ENCODE results near the gene DOCK9. TPM values are rescaled to one million over a fixed set of nuclear protein-coding genes. Genes with fewer than 3 reads are reported as not detected.

The DOCK9 gene
- total and polyA plus RNA-seq, 9 donors, result 77.2 to 108 (median 84.6) TPM

DNA sequence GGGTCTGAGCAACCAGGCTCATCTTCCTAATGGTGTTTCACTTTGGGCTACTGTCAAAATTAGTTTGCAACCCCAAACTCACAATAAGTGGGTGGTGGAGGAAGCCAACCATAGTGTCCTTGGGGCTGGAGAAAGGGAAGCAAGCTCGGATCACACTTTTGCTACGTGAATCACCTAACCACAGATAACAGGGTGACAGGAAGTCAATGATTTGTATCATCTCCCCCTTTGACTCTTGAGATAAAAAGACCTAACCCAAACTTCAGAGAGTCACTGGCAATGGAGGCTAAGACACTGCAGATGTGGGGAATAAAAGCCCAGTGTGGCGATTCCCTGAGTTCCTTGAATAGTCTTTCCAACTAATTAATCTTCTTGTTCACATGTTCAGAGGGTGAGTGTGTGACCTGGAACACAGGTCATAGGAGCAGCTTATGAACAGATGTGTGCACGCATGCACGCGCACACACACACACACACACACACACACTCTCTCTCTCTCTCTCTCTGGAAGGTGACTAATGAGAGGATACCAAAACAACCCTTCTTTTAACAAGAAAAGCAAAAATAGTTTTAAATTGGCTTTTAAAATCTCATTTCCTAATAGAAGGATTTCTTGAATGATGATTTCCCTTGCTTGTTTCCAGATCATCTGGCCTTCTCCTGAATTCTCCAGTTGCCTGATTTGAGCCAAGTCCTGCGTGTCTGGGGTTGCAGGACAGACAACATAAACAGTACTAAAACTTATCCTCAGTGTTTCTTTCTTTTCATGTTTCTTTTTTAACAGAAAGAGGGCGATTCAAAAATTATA lies 21.2 kb upstream of the DOCK9 start:
- H3K4me1 ChIP-seq (ENCODE audit: control insufficient read depth, insufficient read depth, low read length), result peaks cover 60% of the 10 kb centered on the region
- H3K27me3 ChIP-seq (ENCODE audit: control insufficient read depth, insufficient read depth, low read length), result no peaks in the 10 kb centered on the region
- H3K36me3 ChIP-seq (ENCODE audit: control insufficient read depth, insufficient read depth, low read length), result no peaks in the 10 kb centered on the region
- DNase-seq, result peak; percentile 90
- no CpG with 5 or more reads among the region's 8 CpGs for WGBS (ENCODE audit: insufficient coverage)
- no peaks in the 10 kb centered on the region for H3K9me3 ChIP-seq (replicated peaks; ENCODE audit: control insufficient read depth, low read depth, low read length)
- no peak overlapping the region for H3K4me3 ChIP-seq (ENCODE audit: low read length)
- H3K27ac ChIP-seq (ENCODE audit: low read length), result peak overlapping the region; percentile 63

- H3K4me3 ChIP-seq (ENCODE audit: low read length), result no peak overlapping the region
- peak overlapping the region; percentile 4 for H3K27ac ChIP-seq (ENCODE audit: low read length)
- no peaks in the 10 kb centered on the region for H3K36me3 ChIP-seq (ENCODE audit: control insufficient read depth, insufficient read depth, low read length)
- H3K27me3 ChIP-seq (ENCODE audit: control insufficient read depth, insufficient read depth, low read length), result no peaks in the 10 kb centered on the region
- 87% methylated on average over 3 of the region's 9 CpGs for WGBS (ENCODE audit: insufficient coverage)
- H3K9me3 ChIP-seq (replicated peaks; ENCODE audit: control insufficient read depth, low read depth, low read length), result no peaks in the 10 kb centered on the region
- peaks cover 50% of the 10 kb centered on the region for H3K4me1 ChIP-seq (ENCODE audit: control insufficient read depth, insufficient read depth, low read length)
- DNase-seq, result no peak
These were observed 20.1 kb upstream of the DOCK9 start for GRCh38 chr13:98997738-98998641.

DNA sequence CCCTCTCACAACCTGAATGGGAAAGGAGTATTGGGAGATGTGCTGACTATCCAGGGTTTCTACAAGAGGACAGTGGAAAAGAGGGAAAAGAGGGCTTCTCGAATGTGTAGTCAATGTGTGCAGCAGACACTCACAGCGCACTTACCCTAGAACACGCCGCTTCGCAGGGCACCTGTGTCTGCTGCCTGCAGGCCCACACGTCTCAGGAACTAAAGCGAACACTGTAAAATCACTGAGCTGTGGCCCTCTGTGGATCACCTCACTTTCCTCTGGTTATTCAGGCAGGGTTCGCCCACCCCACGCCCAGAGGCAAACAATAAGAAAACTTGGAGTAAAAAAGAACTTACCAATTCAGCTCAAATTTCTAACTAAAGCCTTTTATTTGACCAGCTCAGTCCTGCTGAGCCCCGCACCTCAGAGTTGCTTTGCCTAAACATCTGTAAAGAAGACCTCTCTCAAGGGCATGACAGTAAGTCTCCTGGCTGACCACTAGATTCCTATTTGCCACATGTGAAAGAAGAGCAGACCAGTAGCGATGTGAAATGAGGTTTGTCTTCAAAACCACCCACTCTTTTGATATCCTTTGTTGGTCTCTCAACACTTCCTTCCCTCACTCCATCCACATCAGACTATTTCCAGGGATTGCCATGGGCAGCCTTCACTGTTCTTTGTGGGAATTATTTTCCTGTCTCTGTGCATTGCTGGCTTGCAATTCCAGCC lies 19.3 kb upstream of the DOCK9 start:
- Histone ChIP-seq H3K9me3 (replicated peaks; ENCODE audit: control insufficient read depth, low read depth, low read length) (no peaks in the 10 kb centered on the region), H3K36me3 (ENCODE audit: control insufficient read depth, insufficient read depth, low read length) (no peaks in the 10 kb centered on the region), H3K27me3 (ENCODE audit: control insufficient read depth, insufficient read depth, low read length) (no peaks in the 10 kb centered on the region), H3K4me1 (ENCODE audit: control insufficient read depth, insufficient read depth, low read length) (peaks cover 44% of the 10 kb centered on the region), H3K27ac (ENCODE audit: low read length) (no peak overlapping the region), H3K4me3 (ENCODE audit: low read length) (no peak overlapping the region)
- 88% methylated on average over 8 of the region's 11 CpGs for WGBS (ENCODE audit: insufficient coverage)
- no peak for DNase-seq

DNA sequence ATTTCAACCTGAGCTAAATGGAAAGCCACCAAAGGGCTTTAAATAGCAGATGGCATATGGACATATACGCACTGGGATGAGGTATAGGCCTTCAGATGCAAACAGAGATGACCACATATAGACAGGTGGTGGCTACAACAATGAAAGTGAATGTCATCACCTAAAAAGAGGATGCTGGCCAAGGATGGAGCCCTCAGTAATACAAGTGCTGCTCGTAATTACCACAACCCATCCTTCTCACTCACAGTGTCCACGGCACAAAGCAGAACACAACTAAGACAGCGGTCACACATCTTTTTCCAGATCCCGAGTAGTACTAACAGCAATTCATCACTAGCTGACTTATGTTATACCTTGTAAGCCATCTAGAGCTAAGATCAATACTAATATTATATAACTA lies 18.2 kb upstream of the DOCK9 start:
- no peak overlapping the region for H3K27ac ChIP-seq (ENCODE audit: low read length)
- 96% methylated on average over 3 of the region's 5 CpGs for WGBS (ENCODE audit: insufficient coverage)
- DNase-seq, result no peak
- peaks cover 34% of the 10 kb centered on the region for H3K4me1 ChIP-seq (ENCODE audit: control insufficient read depth, insufficient read depth, low read length)
- H3K4me3 ChIP-seq (ENCODE audit: low read length), result no peak overlapping the region
- H3K36me3 ChIP-seq (ENCODE audit: control insufficient read depth, insufficient read depth, low read length), result no peaks in the 10 kb centered on the region
- H3K27me3 ChIP-seq (ENCODE audit: control insufficient read depth, insufficient read depth, low read length), result no peaks in the 10 kb centered on the region
- H3K9me3 ChIP-seq (replicated peaks; ENCODE audit: control insufficient read depth, low read depth, low read length), result no peaks in the 10 kb centered on the region

DNA sequence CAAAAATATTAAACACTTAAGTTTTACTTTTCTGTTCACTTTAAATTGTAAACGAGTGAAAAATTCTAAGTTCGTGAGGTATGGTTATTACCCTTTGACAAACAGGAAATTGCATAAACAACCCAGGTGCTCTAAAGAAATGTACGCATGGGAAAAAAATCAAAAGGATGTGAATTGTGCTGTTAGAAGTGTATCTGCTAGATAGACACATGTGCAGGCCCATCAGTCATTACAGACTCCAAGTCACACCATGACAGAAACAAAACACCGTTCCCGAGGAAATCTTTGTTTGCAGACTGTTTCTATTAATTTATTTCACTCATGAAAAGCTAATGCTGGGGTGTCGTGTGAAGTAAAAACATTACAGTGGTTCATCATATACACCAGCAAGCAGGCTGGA lies 17.0 kb upstream of the DOCK9 start:
- no peak for DNase-seq
- no peaks in the 10 kb centered on the region for H3K9me3 ChIP-seq (replicated peaks; ENCODE audit: control insufficient read depth, low read depth, low read length)
- WGBS (ENCODE audit: insufficient coverage), result no CpG with 5 or more reads among the region's 6 CpGs
- H3K4me3 ChIP-seq (ENCODE audit: low read length), result no peak overlapping the region
- H3K27me3 ChIP-seq (ENCODE audit: control insufficient read depth, insufficient read depth, low read length), result no peaks in the 10 kb centered on the region
- H3K4me1 ChIP-seq (ENCODE audit: control insufficient read depth, insufficient read depth, low read length), result peaks cover 26% of the 10 kb centered on the region
- no peaks in the 10 kb centered on the region for H3K36me3 ChIP-seq (ENCODE audit: control insufficient read depth, insufficient read depth, low read length)
- no peak overlapping the region for H3K27ac ChIP-seq (ENCODE audit: low read length)

GRCh38 chr13:98994080-98994479 lies 16.2 kb upstream of the DOCK9 start:
- peaks cover 20% of the 10 kb centered on the region for H3K4me1 ChIP-seq (ENCODE audit: control insufficient read depth, insufficient read depth, low read length)
- H3K9me3 ChIP-seq (replicated peaks; ENCODE audit: control insufficient read depth, low read depth, low read length), result no peaks in the 10 kb centered on the region
- H3K36me3 ChIP-seq (ENCODE audit: control insufficient read depth, insufficient read depth, low read length), result no peaks in the 10 kb centered on the region
- no peak overlapping the region for H3K4me3 ChIP-seq (ENCODE audit: low read length)
- 100% methylated on average over 1 of the region's 2 CpGs for WGBS (ENCODE audit: insufficient coverage)
- H3K27me3 ChIP-seq (ENCODE audit: control insufficient read depth, insufficient read depth, low read length), result no peaks in the 10 kb centered on the region
- DNase-seq, result no peak
- H3K27ac ChIP-seq (ENCODE audit: low read length), result no peak overlapping the region

GRCh38 chr13:98992355-98992754 lies 14.5 kb upstream of the DOCK9 start:
- no CpG with 5 or more reads among the region's 7 CpGs for WGBS (ENCODE audit: insufficient coverage)
- H3K27ac ChIP-seq (ENCODE audit: low read length), result no peak overlapping the region
- no peak for DNase-seq
- H3K4me3 ChIP-seq (ENCODE audit: low read length), result no peak overlapping the region
- peaks cover 3% of the 10 kb centered on the region for H3K4me1 ChIP-seq (ENCODE audit: control insufficient read depth, insufficient read depth, low read length)
- no peaks in the 10 kb centered on the region for H3K27me3 ChIP-seq (ENCODE audit: control insufficient read depth, insufficient read depth, low read length)
- H3K9me3 ChIP-seq (replicated peaks; ENCODE audit: control insufficient read depth, low read depth, low read length), result no peaks in the 10 kb centered on the region
- no peaks in the 10 kb centered on the region for H3K36me3 ChIP-seq (ENCODE audit: control insufficient read depth, insufficient read depth, low read length)

- DNase-seq, result no peak
- no peaks in the 10 kb centered on the region for H3K36me3 ChIP-seq (ENCODE audit: control insufficient read depth, insufficient read depth, low read length)
- H3K27ac ChIP-seq (ENCODE audit: low read length), result no peak overlapping the region
- H3K27me3 ChIP-seq (ENCODE audit: control insufficient read depth, insufficient read depth, low read length), result no peaks in the 10 kb centered on the region
- H3K9me3 ChIP-seq (replicated peaks; ENCODE audit: control insufficient read depth, low read depth, low read length), result no peaks in the 10 kb centered on the region
- H3K4me1 ChIP-seq (ENCODE audit: control insufficient read depth, insufficient read depth, low read length), result peaks cover 2% of the 10 kb centered on the region
- no peak overlapping the region for H3K4me3 ChIP-seq (ENCODE audit: low read length)
- 100% methylated on average over 1 of the region's 3 CpGs for WGBS (ENCODE audit: insufficient coverage)
These were observed 12.8 kb upstream of the DOCK9 start for GRCh38 chr13:98990701-98991100.

GRCh38 chr13:98989469-98990235 lies 11.8 kb upstream of the DOCK9 start:
- WGBS (ENCODE audit: insufficient coverage), result no CpG with 5 or more reads among the region's 4 CpGs
- no peaks in the 10 kb centered on the region for H3K27me3 ChIP-seq (ENCODE audit: control insufficient read depth, insufficient read depth, low read length)
- no peaks in the 10 kb centered on the region for H3K36me3 ChIP-seq (ENCODE audit: control insufficient read depth, insufficient read depth, low read length)
- peaks cover 2% of the 10 kb centered on the region for H3K4me1 ChIP-seq (ENCODE audit: control insufficient read depth, insufficient read depth, low read length)
- DNase-seq, result no peak
- H3K9me3 ChIP-seq (replicated peaks; ENCODE audit: control insufficient read depth, low read depth, low read length), result no peaks in the 10 kb centered on the region
- H3K4me3 ChIP-seq (ENCODE audit: low read length), result no peak overlapping the region
- H3K27ac ChIP-seq (ENCODE audit: low read length), result no peak overlapping the region
